ENCODE results near the gene SHISA3. TPM values are rescaled to one million over a fixed set of nuclear protein-coding genes. Genes with fewer than 3 reads are reported as not detected.

SHISA3 gene
- total and polyA plus RNA-seq, 2 of the 8 experiments (the other 6 are each of a cell fraction or from before 2014, with no cell fraction given) = 2.0 to 9.3 TPM

GRCh38 chr4:42381666-42382065, 15.6 kb upstream of the SHISA3 start:
- H3K27ac ChIP-seq (ENCODE audit: low read depth, low read length) = no peak overlapping the region
- no peak for FAIRE-seq
- 97% methylated on average over 2 of the region's 2 CpGs; no CpG with 5 or more reads in 1 of the 2 experiments for WGBS, 2 experiments (ENCODE audit: extremely low coverage in 1 of 2, insufficient coverage in 1 of 2, insufficient read length in 1 of 2, insufficient replicate concordance in 2 of 2, low coverage in 1 of 2, low lambda C conversion rate in 2 of 2, missing lambda C conversion rate in 1 of 2)
- H4K20me1 ChIP-seq (replicated peaks in 1 of 2; ENCODE audit: control insufficient read depth in 1 of 2, insufficient read depth in 2 of 2, low read length in 2 of 2) = no peaks in the 10 kb centered on the region
- H3K79me2 ChIP-seq (ENCODE audit: control insufficient read depth in 1 of 2, insufficient read depth in 2 of 2, low read length in 2 of 2) = no peaks in the 10 kb centered on the region
- H4K5ac ChIP-seq (ENCODE audit: insufficient read length, low read depth, low read length) = no peak overlapping the region
- ChIA-PET POLR2A (ENCODE audit: partially characterized antibody) (no interaction called here), CTCF (ENCODE audit: partially characterized antibody) (interaction anchor here (1.3 to 1.6 kb wide), 2 partner anchors 10 to 138 kb away, joined by 3 to 5 read pairs; no protein-coding TSS in a partner anchor)
- no peaks in the 10 kb centered on the region for H3K79me1 ChIP-seq (ENCODE audit: low read depth, low read length)
- no peak overlapping the region for H2BK5ac ChIP-seq (ENCODE audit: low read depth, low read length)
- no peak overlapping the region for H4K91ac ChIP-seq (replicated peaks; ENCODE audit: insufficient read length, low read length)
- H3K4me1 ChIP-seq (replicated peaks in 1 of 4; ENCODE audit: control insufficient read depth in 3 of 4, insufficient read depth in 4 of 4, low read length in 3 of 4) = no peaks in the 10 kb centered on the region
- no peak overlapping the region for H3K56ac ChIP-seq (replicated peaks; ENCODE audit: insufficient read length, low read depth, low read length)
- no peaks in the 10 kb centered on the region for H3K36me3 ChIP-seq (ENCODE audit: control insufficient read depth in 2 of 4, insufficient read depth in 4 of 4, low read length in 3 of 4)
- no peaks in the 10 kb centered on the region for H3K9me3 ChIP-seq (ENCODE audit: insufficient read depth in 2 of 2, low read depth in 1 of 2, low read length in 1 of 2)
- H2AK5ac ChIP-seq (ENCODE audit: low read depth, low read length) = no peak overlapping the region
- no peak overlapping the region for H3K4me2 ChIP-seq (ENCODE audit: insufficient read depth in 1 of 2, low read depth in 2 of 2, low read length in 2 of 2)
- H3K4me3 ChIP-seq (ENCODE audit: extremely low read depth in 1 of 4, insufficient read depth in 2 of 4, low read depth in 3 of 4, low read length in 4 of 4) = no peak overlapping the region
- H2AFZ ChIP-seq (ENCODE audit: low read length) = no peak overlapping the region
- no peak overlapping the region for H2BK20ac ChIP-seq (ENCODE audit: low read length)
- no peak overlapping the region for H2BK120ac ChIP-seq (replicated peaks; ENCODE audit: low read depth, low read length)
- DNase-seq (ENCODE audit: low read depth in 1 of 2, low spot score in 2 of 2) = no peak
- no peak overlapping the region for H3K18ac ChIP-seq (ENCODE audit: extremely low read depth, low read length)
- H2BK15ac ChIP-seq (ENCODE audit: low read length) = no peak overlapping the region
- H3K4ac ChIP-seq (replicated peaks; ENCODE audit: insufficient read length, low read depth, low read length) = no peak overlapping the region
- no peak overlapping the region for H3K9ac ChIP-seq (replicated peaks in 1 of 4; ENCODE audit: extremely low read depth in 1 of 4, low read depth in 3 of 4, low read length in 3 of 4)
- H2BK12ac ChIP-seq (ENCODE audit: low read depth, low read length) = no peak overlapping the region
- no peaks in the 10 kb centered on the region for H3K27me3 ChIP-seq (replicated peaks in 1 of 4; ENCODE audit: control insufficient read depth in 3 of 4, extremely low read depth in 1 of 4, insufficient read depth in 3 of 4, low read length in 3 of 4)
- H3K14ac ChIP-seq (ENCODE audit: insufficient read length) = no peak overlapping the region
- no peaks in the 10 kb centered on the region for H3K23me2 ChIP-seq (ENCODE audit: low read depth, low read length)
- H4K8ac ChIP-seq (ENCODE audit: extremely low read depth, insufficient read depth, low read length) = no peak overlapping the region
- H3K23ac ChIP-seq (ENCODE audit: insufficient read length) = no peak overlapping the region
- TF ChIP-seq TCF12 (IDR thresholded peaks at IDR 0.05; ENCODE audit: low read depth, low read length) (no peak), RAD21 (IDR thresholded peaks at IDR 0.05 in 1 of 2, conservative IDR thresholded peaks at IDR 0.05 in 1 of 2; ENCODE audit: low read depth in 2 of 2, low read length in 2 of 2) (no peak), BCL11A (IDR thresholded peaks at IDR 0.05; ENCODE audit: low read depth in 2 of 2, low read length in 2 of 2) (no peak), TAF7 (optimal IDR thresholded peaks at IDR 0.05; ENCODE audit: borderline replicate concordance, low read depth, low read length) (no peak), BACH1 (IDR thresholded peaks at IDR 0.05; ENCODE audit: low read length) (no peak), ATF3 (IDR thresholded peaks at IDR 0.05; ENCODE audit: insufficient read depth, low read depth, low read length) (no peak), POLR2A (IDR thresholded peaks at IDR 0.05; ENCODE audit: control extremely low read depth in 1 of 2, low read depth in 2 of 2, low read length in 2 of 2) (no peak), SP1 (IDR thresholded peaks at IDR 0.05; ENCODE audit: low read depth, low read length) (no peak), MAFK (IDR thresholded peaks at IDR 0.05; ENCODE audit: low read depth, low read length) (no peak), SIRT6 (IDR thresholded peaks at IDR 0.05; ENCODE audit: low read length) (no peak), EGR1 (IDR thresholded peaks at IDR 0.05; ENCODE audit: borderline replicate concordance, low read depth, low read length) (no peak), KDM4A (IDR thresholded peaks at IDR 0.05; ENCODE audit: low read depth, low read length, severe bottlenecking) (no peak), FOSL1 (IDR thresholded peaks at IDR 0.05; ENCODE audit: insufficient read depth, low read depth, low read length) (no peak), CHD2 (IDR thresholded peaks at IDR 0.05; ENCODE audit: low read length) (no peak), HDAC2 (IDR thresholded peaks at IDR 0.05; ENCODE audit: borderline replicate concordance in 1 of 2, low read depth in 2 of 2, low read length in 2 of 2) (no peak)
